ENCODE results near the gene NAGLU. TPM values are rescaled to one million over a fixed set of nuclear protein-coding genes. Genes with fewer than 3 reads are reported as not detected.

NAGLU gene
- total and polyA plus RNA-seq, 2 of the 13 experiments (the other 11 are each of a cell fraction or from before 2014, with no cell fraction given) = 28.2 to 40.1 TPM

GRCh38 chr17:42577532-42578281 lies 41.7 kb downstream of the NAGLU start, which contains the start of gene PSMC3IP (continued):
- TF ChIP-seq, protein P1, sequence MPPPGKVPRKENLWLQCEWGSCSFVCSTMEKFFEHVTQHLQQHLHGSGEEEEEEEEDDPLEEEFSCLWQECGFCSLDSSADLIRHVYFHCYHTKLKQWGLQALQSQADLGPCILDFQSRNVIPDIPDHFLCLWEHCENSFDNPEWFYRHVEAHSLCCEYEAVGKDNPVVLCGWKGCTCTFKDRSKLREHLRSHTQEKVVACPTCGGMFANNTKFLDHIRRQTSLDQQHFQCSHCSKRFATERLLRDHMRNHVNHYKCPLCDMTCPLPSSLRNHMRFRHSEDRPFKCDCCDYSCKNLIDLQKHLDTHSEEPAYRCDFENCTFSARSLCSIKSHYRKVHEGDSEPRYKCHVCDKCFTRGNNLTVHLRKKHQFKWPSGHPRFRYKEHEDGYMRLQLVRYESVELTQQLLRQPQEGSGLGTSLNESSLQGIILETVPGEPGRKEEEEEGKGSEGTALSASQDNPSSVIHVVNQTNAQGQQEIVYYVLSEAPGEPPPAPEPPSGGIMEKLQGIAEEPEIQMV (CRISPR knock-in tag; IDR thresholded peaks at IDR 0.05; ENCODE audit: low read depth) = peak; percentile 90; the same call in 1 of the 2 replicates
- no peak for TF ChIP-seq IKZF1 (IDR thresholded peaks at IDR 0.05)
- no peak for TF ChIP-seq ZNF552 (CRISPR knock-in tag; IDR thresholded peaks at IDR 0.05; ENCODE audit: borderline replicate concordance)
- TF ChIP-seq MBD4 (IDR thresholded peaks at IDR 0.05; ENCODE audit: borderline replicate concordance, low read length) = no peak
- TF ChIP-seq, protein P2, sequence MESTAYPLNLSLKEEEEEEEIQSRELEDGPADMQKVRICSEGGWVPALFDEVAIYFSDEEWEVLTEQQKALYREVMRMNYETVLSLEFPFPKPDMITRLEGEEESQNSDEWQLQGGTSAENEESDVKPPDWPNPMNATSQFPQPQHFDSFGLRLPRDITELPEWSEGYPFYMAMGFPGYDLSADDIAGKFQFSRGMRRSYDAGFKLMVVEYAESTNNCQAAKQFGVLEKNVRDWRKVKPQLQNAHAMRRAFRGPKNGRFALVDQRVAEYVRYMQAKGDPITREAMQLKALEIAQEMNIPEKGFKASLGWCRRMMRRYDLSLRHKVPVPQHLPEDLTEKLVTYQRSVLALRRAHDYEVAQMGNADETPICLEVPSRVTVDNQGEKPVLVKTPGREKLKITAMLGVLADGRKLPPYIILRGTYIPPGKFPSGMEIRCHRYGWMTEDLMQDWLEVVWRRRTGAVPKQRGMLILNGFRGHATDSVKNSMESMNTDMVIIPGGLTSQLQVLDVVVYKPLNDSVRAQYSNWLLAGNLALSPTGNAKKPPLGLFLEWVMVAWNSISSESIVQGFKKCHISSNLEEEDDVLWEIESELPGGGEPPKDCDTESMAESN (CRISPR knock-in tag; conservative IDR thresholded peaks at IDR 0.05) = peak; percentile 38
- TF ChIP-seq THAP11 (CRISPR knock-in tag; IDR thresholded peaks at IDR 0.05) = peak; percentile 91
- peak; percentile 77; the same call in 1 of the 2 replicates for TF ChIP-seq SMYD3 (CRISPR knock-in tag; IDR thresholded peaks at IDR 0.05)
- no peak for TF ChIP-seq ZC3H4 (CRISPR knock-in tag; IDR thresholded peaks at IDR 0.05; ENCODE audit: borderline replicate concordance)
- TF ChIP-seq STAG1 (CRISPR knock-in tag; IDR thresholded peaks at IDR 0.05) = peak; percentile 24
- TF ChIP-seq ZNF790 (CRISPR knock-in tag; IDR thresholded peaks at IDR 0.05; ENCODE audit: borderline replicate concordance) = peak; percentile 80; the same call in 1 of the 2 replicates
- TF ChIP-seq HOXA3 (CRISPR knock-in tag; IDR thresholded peaks at IDR 0.05) = peak; percentile 81; the same call in 1 of the 2 replicates
- TF ChIP-seq KLF16 (CRISPR knock-in tag; IDR thresholded peaks at IDR 0.05) = peak in 1 of 2 experiments; percentile 80; a peak in 2 of 4 replicates
- TF ChIP-seq, protein P3, sequence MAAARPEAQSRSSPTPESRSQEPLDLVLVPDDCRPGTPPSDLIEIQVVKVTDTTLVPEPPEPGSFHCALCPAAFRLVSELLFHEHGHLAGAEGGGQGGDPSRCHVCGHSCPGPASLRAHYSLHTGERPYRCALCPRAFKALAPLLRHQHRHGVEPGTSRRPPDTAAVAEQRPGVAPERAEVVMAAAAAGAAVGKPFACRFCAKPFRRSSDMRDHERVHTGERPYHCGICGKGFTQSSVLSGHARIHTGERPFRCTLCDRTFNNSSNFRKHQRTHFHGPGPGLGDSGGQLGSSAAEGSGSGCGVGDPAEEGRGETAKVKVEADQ (CRISPR knock-in tag; IDR thresholded peaks at IDR 0.05; ENCODE audit: borderline replicate concordance) = peak; percentile 78; the same call in 1 of the 2 replicates
- no peak for TF ChIP-seq SUZ12 (IDR thresholded peaks at IDR 0.05; ENCODE audit: low read depth, low read length)
- TF ChIP-seq ATF3 (CRISPR knock-in tag; IDR thresholded peaks at IDR 0.05) = no peak
- TF ChIP-seq HHEX (CRISPR knock-in tag; IDR thresholded peaks at IDR 0.05) = no peak
- TF ChIP-seq TCF7 (IDR thresholded peaks at IDR 0.05; ENCODE audit: low read depth) = no peak
- TF ChIP-seq ZNF331 (CRISPR knock-in tag; IDR thresholded peaks at IDR 0.05) = no peak; the same call in 1 of the 2 replicates
- TF ChIP-seq SMARCC2 (IDR thresholded peaks at IDR 0.05) = no peak
- no peak; the same call in 1 of the 2 replicates for TF ChIP-seq ISL2 (CRISPR knock-in tag; IDR thresholded peaks at IDR 0.05)
- TF ChIP-seq, protein P4, sequence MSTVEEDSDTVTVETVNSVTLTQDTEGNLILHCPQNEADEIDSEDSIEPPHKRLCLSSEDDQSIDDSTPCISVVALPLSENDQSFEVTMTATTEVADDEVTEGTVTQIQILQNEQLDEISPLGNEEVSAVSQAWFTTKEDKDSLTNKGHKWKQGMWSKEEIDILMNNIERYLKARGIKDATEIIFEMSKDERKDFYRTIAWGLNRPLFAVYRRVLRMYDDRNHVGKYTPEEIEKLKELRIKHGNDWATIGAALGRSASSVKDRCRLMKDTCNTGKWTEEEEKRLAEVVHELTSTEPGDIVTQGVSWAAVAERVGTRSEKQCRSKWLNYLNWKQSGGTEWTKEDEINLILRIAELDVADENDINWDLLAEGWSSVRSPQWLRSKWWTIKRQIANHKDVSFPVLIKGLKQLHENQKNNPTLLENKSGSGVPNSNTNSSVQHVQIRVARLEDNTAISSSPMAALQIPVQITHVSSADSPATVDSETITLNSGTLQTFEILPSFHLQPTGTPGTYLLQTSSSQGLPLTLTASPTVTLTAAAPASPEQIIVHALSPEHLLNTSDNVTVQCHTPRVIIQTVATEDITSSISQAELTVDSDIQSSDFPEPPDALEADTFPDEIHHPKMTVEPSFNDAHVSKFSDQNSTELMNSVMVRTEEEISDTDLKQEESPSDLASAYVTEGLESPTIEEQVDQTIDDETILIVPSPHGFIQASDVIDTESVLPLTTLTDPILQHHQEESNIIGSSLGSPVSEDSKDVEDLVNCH (CRISPR knock-in tag; IDR thresholded peaks at IDR 0.05) = 0 out of 2 replicates have a peak, but pooled peaks have one; percentile 53
- peak; percentile 64; the same call in 1 of the 2 replicates for TF ChIP-seq RFXAP (CRISPR knock-in tag; IDR thresholded peaks at IDR 0.05; ENCODE audit: borderline replicate concordance)
- TF ChIP-seq HMGA1 (CRISPR knock-in tag; conservative IDR thresholded peaks at IDR 0.05) = no peak

Measured in HepG2 (cell line).